GM21723 (cell line): ENCODE measurements around the gene ING1.
"Not testable (repeated sequence)": the region's sequence is repeated elsewhere in the genome, so short reads cannot be mapped to it uniquely, and the experiment has no call there.

Source experiments
- ATAC-seq: cut with Tn5 transposase; IDR thresholded peaks from one replicate; pipeline ENCODE4 v1.9.1; 2021; ENCODE audit warnings: mild to moderate bottlenecking, moderate library complexity; ENCODE audit not compliant: unreplicated experiment

ING1 gene

GRCh38 chr13:110713642-110713952 lies at the start of gene ING1:
Gene ING1, plus strand, starts transcription at chr13:110713700. Its CDS starts 450 bp downstream, at chr13:110714150.
- ATAC-seq: no peak

- no peak for ATAC-seq
Observed at GRCh38 chr13:110664041-110664440, 49.5 kb upstream of the ING1 start.

GRCh38 chr13:110664673-110665072 lies 48.8 kb upstream of the ING1 start:
- no peak for ATAC-seq

GRCh38 chr13:110665491-110666254 lies 47.8 kb upstream of the ING1 start:
- ATAC-seq: no peak

GRCh38 chr13:110666255-110666533 lies 47.3 kb upstream of the ING1 start:
- ATAC-seq: no peak

GRCh38 chr13:110669036-110669435 lies 44.5 kb upstream of the ING1 start:
- ATAC-seq: no peak

- ATAC-seq: not testable (repeated sequence)
Observed at GRCh38 chr13:110669814-110670213, 43.7 kb upstream of the ING1 start.

- peak; percentile 86 for ATAC-seq
Observed at GRCh38 chr13:110676595-110677587, 36.6 kb upstream of the ING1 start.

GRCh38 chr13:110677731-110678545 lies 35.6 kb upstream of the ING1 start:
- ATAC-seq: no peak

GRCh38 chr13:110680852-110681251 lies 32.6 kb upstream of the ING1 start:
- no peak for ATAC-seq

- ATAC-seq: no peak
Observed at GRCh38 chr13:110681868-110682550, 31.5 kb upstream of the ING1 start.

GRCh38 chr13:110682746-110683145 lies 30.8 kb upstream of the ING1 start:
- ATAC-seq: no peak

- no peak for ATAC-seq
Observed at GRCh38 chr13:110683203-110683883, 30.2 kb upstream of the ING1 start.

- ATAC-seq: no peak
Observed at GRCh38 chr13:110683921-110684320, 29.6 kb upstream of the ING1 start.

- no peak for ATAC-seq
Observed at GRCh38 chr13:110684388-110685056, 29.0 kb upstream of the ING1 start.

- ATAC-seq: no peak
Observed at GRCh38 chr13:110685305-110686020, 28.0 kb upstream of the ING1 start.

GRCh38 chr13:110687736-110688135 lies 25.8 kb upstream of the ING1 start:
- no peak for ATAC-seq

GRCh38 chr13:110689041-110689440 lies 24.5 kb upstream of the ING1 start:
- ATAC-seq: no peak

- no peak for ATAC-seq
Observed at GRCh38 chr13:110689711-110690110, 23.8 kb upstream of the ING1 start.
